HepG2 (cell line): ENCODE results near the gene P2RY11. TPM values are rescaled to one million over a fixed set of nuclear protein-coding genes. Genes with fewer than 3 reads are reported as not detected.

Experiments
- ATAC-seq: fragments of 200-7000 bp; cut with Tn5 transposase; 3 replicates; pipeline ENCODE4 v1.9.1; 2020; ENCODE audit warnings: mild to moderate bottlenecking, moderate library complexity
- BruUV-seq: library from RNA; stranded (reverse); fragments of 400-500 nt; replicated peaks from 2 replicates; lab custom pipeline; 2021; lab: Mats Ljungman, UMichigan
- CTCF ChIA-PET: fragments of 300-600 bp; formaldehyde crosslinking; extraction: SDS; loops from one replicate; lab custom pipeline; 2021; ENCODE audit warnings: low total read pairs, inconsistent platforms, low intra/inter-chr PET ratio; lab: Yijun Ruan, JAX
- POLR2A ChIA-PET: fragments of 350-600 bp; sonication (Branson Sonifier 250); formaldehyde crosslinking; loops from one replicate; lab custom pipeline; 2020; ENCODE audit warnings: antibody characterized with exemption, inconsistent platforms; lab: Yijun Ruan, JAX
- DNase-seq: peaks from one replicate; pipeline ENCODE4 v3.0.0-alpha.2; 2015; ENCODE audit warnings: low spot score
- FAIRE-seq: peaks from 3 replicates; lab custom pipeline; 2011; peaks lifted over from hg19 to GRCh38; lab: Jason Lieb, UNC
- H2AFZ ChIP-seq: one replicate; pipeline ENCODE4 v1.6.1; 2011; ENCODE audit warnings: low read length, inconsistent platforms
- H3K27ac ChIP-seq: fragments of 300-600 bp; 3 replicates; pipeline ENCODE4 v1.8.0; 2011; ENCODE audit warnings: mixed run types, mild to moderate bottlenecking, mixed read lengths, low read length, inconsistent platforms; ENCODE audit not compliant: insufficient read depth; ENCODE audit errors: extremely low read length
- H3K27me3 ChIP-seq, 2 experiments: fragments of 200-600 bp in 1 of 2; 2 replicates in 1 of 2; 3 replicates in 1 of 2; pipeline versions ENCODE4 v1.6.0 to v1.8.0; 2011; ENCODE audit warnings: low read length in 2 of 2, mild to moderate bottlenecking in 2 of 2, moderate library complexity in 2 of 2, inconsistent platforms in 1 of 2; ENCODE audit not compliant: insufficient read depth in 2 of 2, control insufficient read depth in 1 of 2
- H3K36me3 ChIP-seq, 2 experiments: fragments of 200-600 bp in 1 of 2; replicated peaks in 1 of 2; 2 replicates in 1 of 2; 3 replicates in 1 of 2; pipeline versions ENCODE4 v1.5.1 to v1.8.0; 2011; ENCODE audit warnings: low read length in 2 of 2, inconsistent platforms in 1 of 2; ENCODE audit not compliant: insufficient read depth in 2 of 2, control insufficient read depth in 1 of 2
- H3K4me1 ChIP-seq: 2 replicates; pipeline ENCODE4 v1.5.1; 2012; ENCODE audit warnings: low read length, inconsistent platforms; ENCODE audit not compliant: insufficient read depth
- H3K4me2 ChIP-seq: 2 replicates; pipeline ENCODE4 v1.6.0; 2011; ENCODE audit warnings: low read depth, low read length, inconsistent platforms
- H3K4me3 ChIP-seq, 3 experiments: fragments of 200-600 bp in 1 of 3; sonication (generic), shearing (Covaris generic) in 1 of 3; replicated peaks in 1 of 3; 2 replicates each; pipeline ENCODE4 v1.5.1; 2011 to 2016; ENCODE audit warnings: low read length in 3 of 3, inconsistent platforms in 2 of 3, low read depth in 2 of 3, mild to moderate bottlenecking in 2 of 3, control low read depth in 1 of 3, mixed read lengths in 1 of 3; ENCODE audit not compliant: insufficient read depth in 1 of 3
- H3K79me2 ChIP-seq: one replicate; pipeline ENCODE4 v1.6.1; 2011; ENCODE audit warnings: low read length, inconsistent platforms; ENCODE audit not compliant: insufficient read depth
- H3K9ac ChIP-seq: 2 replicates; pipeline ENCODE4 v1.6.0; 2011; ENCODE audit warnings: mild to moderate bottlenecking, low read depth, low read length, inconsistent platforms; ENCODE audit not compliant: insufficient read depth
- H3K9me3 ChIP-seq: 2 replicates; pipeline ENCODE4 v1.5.1; 2012; ENCODE audit warnings: mild to moderate bottlenecking, low read length
- H4K20me1 ChIP-seq: 2 replicates; pipeline ENCODE4 v1.6.0; 2011; ENCODE audit warnings: inconsistent platforms, mild to moderate bottlenecking, low read length, moderate library complexity; ENCODE audit not compliant: insufficient read depth
- MTA3 ChIP-seq: sonication (generic); formaldehyde crosslinking; IDR thresholded peaks from 2 replicates; pipeline ENCODE4 v1.4.0; 2020; ENCODE audit warnings: missing genetic modification reagents
- RNF2 ChIP-seq: fragments of 450-650 bp; conservative IDR thresholded peaks from 2 replicates; pipeline ENCODE4 v1.6.1; 2016; ENCODE audit warnings: low read depth
- SKIL ChIP-seq: sonication (generic); formaldehyde crosslinking; IDR thresholded peaks from 2 replicates; pipeline ENCODE4 v1.8.0; 2022; ENCODE audit warnings: missing genetic modification reagents, mild to moderate bottlenecking, moderate library complexity, borderline replicate concordance
- ZFP37 ChIP-seq: sonication (generic); formaldehyde crosslinking; IDR thresholded peaks from 2 replicates; pipeline ENCODE4 v1.4.0; 2020; ENCODE audit warnings: missing genetic modification reagents, borderline replicate concordance
- ZNF263 ChIP-seq: sonication (generic); formaldehyde crosslinking; IDR thresholded peaks from 2 replicates; pipeline ENCODE4 v1.4.0; 2020; ENCODE audit warnings: missing genetic modification reagents
- ZNF574 ChIP-seq: sonication (generic); formaldehyde crosslinking; IDR thresholded peaks from 2 replicates; pipeline ENCODE4 v1.4.0; 2020; ENCODE audit warnings: missing genetic modification reagents
- ZNF672 ChIP-seq: sonication (generic); formaldehyde crosslinking; IDR thresholded peaks from 2 replicates; pipeline ENCODE4 v1.8.1; 2022; ENCODE audit warnings: missing genetic modification reagents
- ZNF687 ChIP-seq: sonication (generic); formaldehyde crosslinking; IDR thresholded peaks from 2 replicates; pipeline ENCODE4 v1.5.1; 2020; ENCODE audit warnings: mild to moderate bottlenecking, missing genetic modification reagents, moderate library complexity
- WGBS: methylation state at CpG from one replicate; pipeline ENCODE4 v1.1.6; 2017; ENCODE audit warnings: low lambda C conversion rate; 5-methylcytosine and 5-hydroxymethylcytosine counted together
- in situ Hi-C: cut with HindIII; loops from 2 replicates; pipeline ENCODE4 v1.10.0; 2017; ENCODE audit warnings: low pct_unique_long_range_greater_than_20kb; ENCODE audit not compliant: extremely low pct_ligation_motif_present
- intact Hi-C: fragments of 100-400 bp; cut with micrococcal nuclease; formaldehyde crosslinking; loops from one replicate; pipeline ENCODE4 v1.10.0; 2022; ENCODE audit not compliant: unreplicated experiment
- polyA plus RNA-seq, 8 experiments: library from polyadenylated mRNA; depleted of rRNA in 3 of 8; stranded (reverse) in 7 of 8; unstranded in 1 of 8; fragments of >200 nt; fragmentation: Illumina TruSeq in 4 of 8; extraction: Trizol in 4 of 8; gene quantifications; 2 replicates each; pipeline versions ENCODE4 v1.2.1 to v1.2.3, GENCODE V29; 2011 to 2016; ENCODE audit warnings: low read depth in 4 of 8, missing spikeins in 1 of 8, mixed read lengths in 1 of 8; ENCODE audit not compliant: insufficient read depth in 1 of 8
- total RNA-seq, 5 experiments: library from RNA; depleted of rRNA; stranded (reverse); fragments of >200 nt; fragmentation: Illumina TruSeq; extraction: Trizol; gene quantifications; 2 replicates each; pipeline ENCODE4 v1.2.3, GENCODE V29; 2016; ENCODE audit warnings: low read depth in 1 of 5

P2RY11 gene
- total and polyA plus RNA-seq, 2 of the 13 experiments (the other 11 are each of a cell fraction or from before 2014, with no cell fraction given), result 4.0 to 7.8 TPM

GRCh38 chr19:10091370-10091687 is 20.2 kb upstream of the P2RY11 start (continued):
- peak; percentile 28; the same call in 1 of the 2 replicates for TF ChIP-seq ZNF687 (CRISPR knock-in tag)

GRCh38 chr19:10091895-10092641 is 19.4 kb upstream of the P2RY11 start:
- H3K27me3 ChIP-seq, result no peaks in the 10 kb centered on the region
- H3K79me2 ChIP-seq, result no peaks in the 10 kb centered on the region
- H3K9ac ChIP-seq, result no peak overlapping the region
- H4K20me1 ChIP-seq, result no peaks in the 10 kb centered on the region
- POLR2A ChIA-PET, result no interaction called here
- TF ChIP-seq SKIL (CRISPR knock-in tag) (no peak), RNF2 (no peak), ZNF672 (CRISPR knock-in tag) (no peak), ZNF574 (CRISPR knock-in tag) (no peak), ZNF263 (CRISPR knock-in tag) (peak; percentile 47; the same call in 1 of the 2 replicates), MTA3 (no peak), ZFP37 (CRISPR knock-in tag) (no peak)
- TF ChIP-seq, all 625 proteins: peak for 1
- no peak for DNase-seq
- 93% methylated on average over 13 of the region's 13 CpGs for WGBS
- ATAC-seq, result no peak
- intact Hi-C loops (no loop called here), in situ Hi-C loops (no loop called here)
- peaks cover 2 to 4% of the 10 kb centered on the region in 2 experiments; a peak in 2 of 5 replicates for H3K36me3 ChIP-seq
- no peak overlapping the region for H3K4me3 ChIP-seq
- no peak overlapping the region for H2AFZ ChIP-seq
- H3K9me3 ChIP-seq, result no peaks in the 10 kb centered on the region
- H3K27ac ChIP-seq, result no peak overlapping the region
- peaks cover 34% of the 10 kb centered on the region for H3K4me1 ChIP-seq
- no peak for FAIRE-seq
- no TSS peak for BruUV-seq
- CTCF ChIA-PET, result no interaction called here
- H3K4me2 ChIP-seq, result no peak overlapping the region
